Skeletal muscle satellite cell (primary cell): Measurements from ENCODE around the gene CASTOR1.

ENCODE experiments used
- H3K27me3 ChIP-seq: 2 replicates; pipeline ENCODE4 v1.7.0; 2013; ENCODE audit warnings: low read length; ENCODE audit not compliant: control insufficient read depth, insufficient read depth
- H3K36me3 ChIP-seq: 2 replicates; pipeline ENCODE4 v1.7.0; 2013; ENCODE audit warnings: mild to moderate bottlenecking, control low read depth, low read length; ENCODE audit not compliant: insufficient read depth
- H3K4me1 ChIP-seq: 2 replicates; pipeline ENCODE4 v1.7.0; 2013; ENCODE audit warnings: low read length; ENCODE audit not compliant: control insufficient read depth, insufficient read depth
- H3K4me2 ChIP-seq: 2 replicates; pipeline ENCODE4 v1.7.0; 2013; ENCODE audit warnings: mild to moderate bottlenecking, low read length
- H3K4me3 ChIP-seq: 2 replicates; pipeline ENCODE4 v1.7.0; 2013; ENCODE audit warnings: low read length
- H3K9ac ChIP-seq: 2 replicates; pipeline ENCODE4 v1.7.0; 2013; ENCODE audit warnings: mild to moderate bottlenecking, low read depth, low read length, moderate library complexity
- H3K9me3 ChIP-seq: replicated peaks from 2 replicates; pipeline ENCODE4 v1.7.0; 2013; ENCODE audit warnings: mild to moderate bottlenecking, control low read depth, low read length

CASTOR1 gene

GRCh38 chr22:30306627-30307011 lies 17.3 kb upstream of the CASTOR1 start:
- H3K9ac ChIP-seq = no peak overlapping the region
- no peaks in the 10 kb centered on the region for H3K27me3 ChIP-seq
- no peak overlapping the region for H3K4me3 ChIP-seq
- H3K9me3 ChIP-seq = no peaks in the 10 kb centered on the region
- peaks cover 44% of the 10 kb centered on the region for H3K4me1 ChIP-seq
- H3K4me2 ChIP-seq = no peak overlapping the region
- H3K36me3 ChIP-seq = peaks cover under 1% of the 10 kb centered on the region

DNA sequence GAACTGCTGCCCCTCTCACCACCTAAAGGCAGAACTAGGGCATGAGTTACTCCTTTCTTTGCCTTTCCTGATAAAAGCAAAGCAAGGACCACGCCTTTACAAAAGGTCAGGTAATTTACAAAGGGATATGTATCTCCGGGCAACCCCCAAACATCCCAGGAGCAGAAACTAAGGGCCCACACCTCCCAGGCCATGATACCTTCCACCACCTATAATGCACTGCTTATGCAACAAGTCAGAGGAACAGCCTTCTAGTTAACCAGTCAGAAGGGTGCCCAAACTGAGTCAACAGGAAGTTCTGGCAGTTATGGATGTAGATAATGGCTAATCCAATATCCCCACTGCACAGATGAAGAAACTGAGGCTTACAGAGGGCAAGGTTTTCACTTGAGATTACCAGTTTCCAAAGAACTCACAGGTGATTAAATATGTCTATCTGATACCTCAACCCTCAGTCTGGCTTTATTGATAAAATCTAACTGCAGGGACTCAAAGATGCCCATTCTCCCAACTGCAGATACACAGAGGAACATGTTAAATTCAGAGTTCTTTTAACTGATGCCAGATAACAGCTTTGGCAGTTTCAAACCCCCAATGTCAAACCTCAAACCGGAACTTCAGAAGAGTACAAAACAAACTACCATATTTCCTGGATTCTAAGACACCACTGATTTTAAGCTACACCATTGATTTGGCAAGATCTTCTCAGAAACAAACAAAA lies 16.8 kb upstream of the CASTOR1 start:
- no peak overlapping the region for H3K4me3 ChIP-seq
- peaks cover 40% of the 10 kb centered on the region for H3K4me1 ChIP-seq
- H3K9ac ChIP-seq = no peak overlapping the region

GRCh38 chr22:30305519-30305905 lies 16.2 kb upstream of the CASTOR1 start:
- Histone ChIP-seq H3K4me3 (no peak overlapping the region), H3K9ac (no peak overlapping the region), H3K4me2 (no peak overlapping the region), H3K27me3 (no peaks in the 10 kb centered on the region), H3K36me3 (peaks cover 10% of the 10 kb centered on the region), H3K9me3 (no peaks in the 10 kb centered on the region), H3K4me1 (peaks cover 35% of the 10 kb centered on the region)

More for the DNA sequence above, 16.8 kb upstream of the CASTOR1 start:
- Histone ChIP-seq H3K27me3 (no peaks in the 10 kb centered on the region), H3K36me3 (peaks cover 6% of the 10 kb centered on the region), H3K4me2 (no peak overlapping the region), H3K9me3 (no peaks in the 10 kb centered on the region)

DNA sequence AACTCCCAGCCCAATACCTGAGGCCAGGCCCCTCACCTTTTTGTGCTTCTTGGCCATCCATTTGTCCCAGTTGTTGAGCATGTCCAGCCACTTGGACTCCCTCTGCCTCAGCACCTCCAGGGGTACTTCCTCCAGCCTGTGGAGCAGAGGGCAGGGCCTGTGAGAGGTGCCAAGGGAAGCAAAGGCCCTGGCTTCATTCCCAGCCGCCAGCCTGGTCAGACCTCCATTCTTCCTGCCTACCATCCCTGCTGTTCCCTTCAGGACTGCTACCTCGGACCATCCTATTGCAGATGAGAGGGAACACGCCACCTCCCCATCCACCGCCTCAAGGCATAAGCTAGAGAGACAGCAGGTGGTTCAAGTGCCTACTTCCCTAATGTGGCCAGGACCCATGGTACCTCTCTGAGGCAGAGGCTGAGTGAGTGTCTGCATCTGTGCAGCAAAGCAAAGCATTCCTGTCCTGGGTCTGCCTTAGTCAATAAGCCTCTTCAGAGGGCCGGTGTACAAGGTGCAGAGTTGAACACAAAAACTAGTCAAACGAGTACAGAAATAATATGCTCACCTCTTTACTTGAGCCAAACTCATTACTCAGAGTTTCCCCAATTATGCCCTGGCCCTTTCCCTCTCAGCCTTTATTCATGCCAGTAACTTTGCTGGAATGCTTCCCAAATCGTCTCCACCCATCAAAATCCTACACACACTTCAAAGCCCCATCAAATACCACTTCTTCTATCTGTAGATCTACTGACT lies 15.4 kb upstream of the CASTOR1 start:
- H3K9ac ChIP-seq = no peak overlapping the region
- H3K4me1 ChIP-seq = peaks cover 31% of the 10 kb centered on the region
- no peak overlapping the region for H3K4me2 ChIP-seq
- no peaks in the 10 kb centered on the region for H3K9me3 ChIP-seq
- no peak overlapping the region for H3K4me3 ChIP-seq
- H3K27me3 ChIP-seq = no peaks in the 10 kb centered on the region
- H3K36me3 ChIP-seq = peaks cover 14% of the 10 kb centered on the region

- H3K4me1 ChIP-seq = peaks cover 31% of the 10 kb centered on the region
- H3K4me3 ChIP-seq = no peak overlapping the region
- H3K27me3 ChIP-seq = no peaks in the 10 kb centered on the region
- H3K4me2 ChIP-seq = no peak overlapping the region
- no peak overlapping the region for H3K9ac ChIP-seq
- H3K36me3 ChIP-seq = peaks cover 30% of the 10 kb centered on the region
- no peaks in the 10 kb centered on the region for H3K9me3 ChIP-seq
Measured at GRCh38 chr22:30302810-30303138, 13.5 kb upstream of the CASTOR1 start.

GRCh38 chr22:30301995-30302809 lies 12.9 kb upstream of the CASTOR1 start:
- Histone ChIP-seq H3K4me2 (no peak overlapping the region), H3K4me3 (no peak overlapping the region), H3K27me3 (no peaks in the 10 kb centered on the region), H3K9me3 (no peaks in the 10 kb centered on the region), H3K4me1 (peaks cover 31% of the 10 kb centered on the region), H3K9ac (no peak overlapping the region), H3K36me3 (peaks cover 34% of the 10 kb centered on the region)

- H3K4me2 ChIP-seq = no peak overlapping the region
- H3K4me1 ChIP-seq = peaks cover 16% of the 10 kb centered on the region
Measured at GRCh38 chr22:30299322-30299721, 10.0 kb upstream of the CASTOR1 start.

DNA sequence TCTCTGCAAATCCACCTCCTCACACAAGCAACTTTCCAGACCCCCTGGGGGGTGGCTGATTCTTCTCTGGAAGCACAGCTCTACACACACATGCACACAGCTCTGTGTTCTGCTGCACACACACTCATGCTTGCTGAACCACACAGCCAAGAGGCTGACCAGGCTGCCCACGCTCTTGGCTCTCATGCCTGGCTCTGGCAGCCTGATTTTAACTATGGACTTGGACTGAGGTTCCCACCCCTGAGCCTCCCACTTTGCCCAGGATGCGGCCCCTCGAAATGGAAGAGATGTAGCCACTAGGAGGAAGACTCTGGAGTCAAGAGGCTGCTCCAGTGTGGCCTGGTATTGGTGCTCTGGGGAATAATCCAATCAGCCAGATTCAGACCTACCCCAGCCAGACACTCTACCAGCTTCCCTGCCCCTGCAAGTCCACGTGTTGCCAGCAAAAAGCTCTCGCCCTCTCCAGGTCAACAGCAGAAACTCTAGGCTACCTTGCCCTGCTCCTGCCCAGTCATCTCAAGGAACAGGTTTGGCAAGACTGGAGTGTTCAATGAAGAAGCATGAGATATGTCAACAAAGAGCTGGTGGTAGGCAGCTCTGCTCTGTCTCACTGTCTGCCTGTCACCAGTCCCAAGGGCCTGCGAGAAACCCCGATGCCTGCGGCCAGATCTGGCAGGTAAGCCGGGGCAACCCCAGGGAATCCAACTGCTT lies 8.8 kb upstream of the CASTOR1 start:
- H3K9me3 ChIP-seq = no peaks in the 10 kb centered on the region
- H3K4me1 ChIP-seq = peaks cover 13% of the 10 kb centered on the region
- no peak overlapping the region for H3K9ac ChIP-seq
- no peaks in the 10 kb centered on the region for H3K27me3 ChIP-seq
- H3K36me3 ChIP-seq = peaks cover 72% of the 10 kb centered on the region
- H3K4me3 ChIP-seq = no peak overlapping the region
- no peak overlapping the region for H3K4me2 ChIP-seq

More at GRCh38 chr22:30299322-30299721, 10.0 kb upstream of the CASTOR1 start:
- H3K4me3 ChIP-seq = no peak overlapping the region
- no peaks in the 10 kb centered on the region for H3K27me3 ChIP-seq
- H3K9me3 ChIP-seq = no peaks in the 10 kb centered on the region
- no peak overlapping the region for H3K9ac ChIP-seq
- peaks cover 60% of the 10 kb centered on the region for H3K36me3 ChIP-seq

DNA sequence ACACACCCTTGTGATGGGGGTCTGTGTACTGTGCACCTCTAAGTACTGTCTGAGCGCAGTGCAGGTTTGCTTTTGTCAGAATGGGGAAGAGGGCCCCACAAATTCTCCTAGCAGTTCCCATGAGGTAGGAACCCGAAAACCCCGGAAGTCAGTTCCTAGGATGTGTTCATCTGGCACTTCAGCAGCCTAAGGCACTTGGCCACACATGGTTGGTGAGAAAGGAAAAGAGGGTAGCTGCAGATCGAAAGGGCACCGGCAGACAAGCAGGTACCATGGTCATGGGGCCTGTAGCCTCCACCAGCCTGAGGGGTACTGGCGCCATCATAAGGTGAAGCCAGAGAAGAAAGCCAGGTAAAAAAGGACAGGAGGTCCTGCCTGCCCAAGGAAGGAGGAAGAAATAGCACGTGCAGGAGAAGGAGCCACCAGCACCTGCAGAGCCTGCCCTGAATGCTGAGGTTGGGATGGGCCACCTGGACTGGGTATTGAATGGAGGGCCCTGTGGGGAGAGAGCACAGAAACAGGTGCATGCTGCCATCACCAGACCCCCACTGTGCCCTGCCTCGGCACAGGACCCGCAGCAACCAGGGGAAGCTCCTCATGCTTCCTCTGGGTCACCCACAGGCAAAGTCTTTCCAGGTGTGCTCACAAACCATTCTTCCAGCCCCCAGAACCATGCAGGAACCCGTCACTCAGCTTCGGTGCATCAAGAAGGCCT lies 8.1 kb upstream of the CASTOR1 start:
- Histone ChIP-seq H3K4me3 (no peak overlapping the region), H3K27me3 (no peaks in the 10 kb centered on the region), H3K9me3 (no peaks in the 10 kb centered on the region), H3K4me2 (no peak overlapping the region), H3K36me3 (peaks cover 76% of the 10 kb centered on the region), H3K9ac (no peak overlapping the region), H3K4me1 (peaks cover 9% of the 10 kb centered on the region)

- Histone ChIP-seq H3K9ac (no peak overlapping the region), H3K9me3 (no peaks in the 10 kb centered on the region), H3K27me3 (no peaks in the 10 kb centered on the region), H3K4me1 (peaks cover 3% of the 10 kb centered on the region), H3K4me3 (no peak overlapping the region), H3K4me2 (no peak overlapping the region), H3K36me3 (peaks cover 80% of the 10 kb centered on the region)
Measured at GRCh38 chr22:30296833-30297232, 7.5 kb upstream of the CASTOR1 start.
